Activated T-cell treated with anti-CD3 and anti-CD28 coated beads for 4 hours (primary cell): ENCODE measurements around the gene COX11.
A peak's percentile ranks its signal among the peaks of the same experiment; 100 is the strongest.

Experiments used
- DNase-seq: peaks from one replicate; pipeline ENCODE4 v3.0.0-alpha.2; 2020

The COX11 gene

DNA sequence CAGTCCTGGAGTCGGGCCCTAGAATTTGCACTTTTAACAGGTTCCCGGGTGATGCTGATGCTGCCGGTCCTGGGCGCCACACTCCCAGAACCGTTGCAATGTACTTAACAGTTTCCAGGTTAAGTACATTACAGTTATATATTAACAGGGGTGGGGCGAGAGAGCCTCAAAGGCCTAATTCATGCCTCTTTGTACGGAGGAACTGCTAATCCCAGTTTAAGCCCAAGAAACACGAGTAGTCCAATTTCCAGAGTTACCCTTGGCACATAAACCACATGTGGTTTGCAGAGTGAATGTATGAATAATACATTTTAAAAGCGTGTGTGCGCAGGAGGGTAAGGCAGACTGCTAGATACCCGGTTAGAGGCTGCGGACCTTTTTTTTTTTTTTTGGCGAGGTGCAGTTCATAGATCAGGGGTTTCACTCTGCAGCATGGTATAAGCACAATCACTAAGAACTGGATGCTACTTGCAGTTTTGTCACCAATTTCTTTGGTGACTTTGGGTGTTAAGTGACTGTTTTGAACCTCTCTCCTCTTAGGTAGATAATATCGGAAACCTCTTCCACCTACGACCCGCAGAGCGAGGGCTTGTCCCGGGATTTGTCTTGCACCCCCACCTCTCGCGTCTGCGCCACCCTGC, 713 bp downstream of the COX11 start:
- peak; percentile 42 for DNase-seq

- no peak for DNase-seq
Measured at GRCh38 chr17:54956791-54957190, 11.7 kb downstream of the COX11 start.

- DNase-seq, result no peak
Measured at GRCh38 chr17:54951286-54951685, 17.2 kb downstream of the COX11 start.

DNA sequence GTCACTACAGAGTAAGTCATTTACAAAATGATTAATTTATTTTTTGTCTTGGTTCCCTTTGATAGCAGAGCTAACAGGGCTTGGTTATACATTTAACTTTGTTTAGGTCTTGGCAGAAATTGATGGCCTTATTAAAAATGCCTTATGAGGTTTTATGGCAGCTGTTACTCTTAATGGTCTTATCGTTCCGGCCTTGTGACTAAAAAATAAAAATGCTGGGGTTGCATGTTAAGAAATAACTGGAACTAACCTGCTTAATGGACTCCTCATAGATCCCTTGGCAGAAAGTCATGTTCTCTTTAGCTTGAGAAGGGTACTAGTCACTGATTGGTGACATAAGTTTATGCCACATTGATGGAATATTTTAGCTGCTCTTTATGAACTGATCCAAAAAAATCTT, 18.3 kb downstream of the COX11 start:
- DNase-seq, result no peak

- DNase-seq, result no peak
Measured at GRCh38 chr17:54948380-54948779, 20.1 kb downstream of the COX11 start.

DNA sequence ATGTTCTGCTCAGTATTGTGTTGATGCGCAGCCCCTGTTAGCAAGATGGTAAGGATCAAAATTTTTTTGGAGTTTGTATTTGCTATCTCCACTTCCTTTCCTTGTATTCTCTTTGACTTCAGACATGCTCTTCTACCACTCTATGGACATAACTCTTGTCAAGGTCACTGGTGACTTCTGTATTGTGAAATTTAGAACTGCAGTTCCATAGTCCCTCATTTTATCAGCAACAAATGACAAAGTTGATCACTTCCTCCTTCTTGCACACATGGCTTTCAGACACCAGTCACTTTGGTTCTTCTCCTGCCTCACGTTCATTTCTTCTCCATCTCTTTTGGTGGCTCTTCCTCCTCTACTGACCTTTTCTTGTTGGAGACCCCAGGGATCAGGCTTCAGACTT, 21.1 kb downstream of the COX11 start:
- DNase-seq, result no peak

DNA sequence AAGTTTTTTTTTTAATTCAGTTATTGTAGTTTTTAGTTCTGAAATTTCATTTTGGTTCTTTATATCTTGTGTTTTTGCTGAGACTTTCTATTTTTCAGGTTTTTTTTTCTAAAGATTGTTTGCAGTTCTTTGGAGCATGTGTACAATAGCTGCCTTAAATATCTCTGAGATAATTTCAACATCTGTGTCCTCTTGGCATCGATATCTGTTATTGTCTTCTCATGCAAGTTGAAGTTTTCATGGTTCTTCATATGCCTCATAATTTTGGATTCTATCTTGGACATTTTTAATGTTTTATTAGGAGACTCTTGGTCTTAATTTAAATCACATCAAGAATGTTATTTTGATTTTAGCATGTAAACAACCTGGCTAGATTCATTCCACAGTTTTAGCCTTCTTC, 22.8 kb downstream of the COX11 start:
- no peak for DNase-seq

DNA sequence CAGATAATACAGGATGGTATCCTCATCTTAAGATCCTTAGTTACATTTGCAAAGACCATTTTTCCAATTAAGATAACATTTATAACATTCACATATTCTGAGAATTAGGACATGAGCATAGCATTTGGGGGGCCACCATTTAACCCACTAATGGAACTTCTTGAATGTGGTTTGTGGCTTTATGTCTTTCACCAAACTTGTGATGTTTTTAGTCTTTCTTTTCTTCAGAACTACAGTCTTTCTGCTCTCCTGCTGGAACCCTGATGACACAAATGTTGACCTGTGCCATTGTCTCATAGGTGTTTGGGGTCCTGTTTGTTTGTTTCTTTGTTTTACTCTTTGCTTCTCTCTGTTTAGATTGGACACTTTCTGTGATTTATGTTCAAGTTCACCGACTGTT, 23.2 kb downstream of the COX11 start:
- DNase-seq, result no peak

DNA sequence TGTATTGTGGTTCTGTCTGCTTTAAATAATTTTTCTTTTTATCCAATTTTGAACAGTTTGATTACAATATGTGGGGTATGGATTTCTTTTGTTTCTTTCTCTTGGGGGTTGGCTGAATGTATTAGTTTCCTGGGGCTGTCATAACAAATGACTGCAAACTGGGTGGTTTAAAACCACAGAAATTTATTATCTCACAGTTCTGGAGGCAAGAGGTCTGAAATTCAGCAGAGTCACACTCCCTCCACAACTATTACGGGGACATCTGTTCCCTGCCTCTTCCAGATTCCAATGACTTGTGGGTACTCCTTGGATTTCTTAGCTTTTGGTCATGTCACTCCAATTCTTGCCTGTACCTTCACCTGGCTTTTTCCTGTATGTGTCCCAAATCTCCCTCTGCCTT, 23.7 kb downstream of the COX11 start:
- no peak for DNase-seq

- DNase-seq, result no peak
Measured at GRCh38 chr17:54941285-54941684, 27.2 kb downstream of the COX11 start.

- no peak for DNase-seq
Measured at GRCh38 chr17:54937426-54937825, 31.0 kb downstream of the COX11 start.

- DNase-seq, result no peak
Measured at GRCh38 chr17:54937018-54937417, 31.4 kb downstream of the COX11 start.

DNA sequence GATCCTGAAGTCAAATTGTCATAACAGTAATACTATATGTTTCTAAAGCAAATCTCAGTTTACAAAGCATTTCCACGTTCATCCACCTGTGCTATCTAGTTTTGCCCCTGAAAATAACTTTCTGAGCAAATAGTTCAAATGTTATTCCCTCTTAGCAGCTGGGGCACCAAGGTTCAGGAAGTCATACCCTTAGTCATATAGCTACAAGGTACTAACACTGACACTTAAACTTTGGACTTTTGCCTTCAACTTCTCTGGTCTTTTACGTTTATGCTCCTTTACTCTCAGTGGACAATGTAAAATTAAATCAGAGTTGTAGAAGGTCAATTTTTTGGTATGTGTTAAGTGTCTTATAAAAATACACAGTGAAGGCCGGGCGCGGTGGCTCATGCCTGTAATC, 33.0 kb downstream of the COX11 start:
- no peak for DNase-seq

DNA sequence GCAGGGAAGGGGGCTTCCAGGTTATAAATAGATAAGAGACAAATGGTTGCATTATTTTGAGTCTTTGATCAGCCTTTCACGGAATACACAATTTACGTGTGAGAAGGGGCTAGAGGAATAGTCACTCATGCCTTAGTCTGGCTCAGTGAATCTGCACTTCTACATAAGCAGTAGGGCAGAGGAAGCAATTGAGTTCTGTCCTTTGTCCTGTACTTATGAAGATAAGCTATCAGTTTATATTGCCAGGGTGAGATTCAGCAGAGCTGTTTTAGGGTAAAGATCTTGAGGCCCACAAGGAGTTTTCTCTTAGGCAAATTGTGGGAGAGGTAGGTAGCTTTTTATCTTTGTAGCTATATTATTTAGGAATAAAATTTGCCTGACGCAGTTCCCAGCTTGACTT, 34.5 kb downstream of the COX11 start:
- DNase-seq, result no peak

DNA sequence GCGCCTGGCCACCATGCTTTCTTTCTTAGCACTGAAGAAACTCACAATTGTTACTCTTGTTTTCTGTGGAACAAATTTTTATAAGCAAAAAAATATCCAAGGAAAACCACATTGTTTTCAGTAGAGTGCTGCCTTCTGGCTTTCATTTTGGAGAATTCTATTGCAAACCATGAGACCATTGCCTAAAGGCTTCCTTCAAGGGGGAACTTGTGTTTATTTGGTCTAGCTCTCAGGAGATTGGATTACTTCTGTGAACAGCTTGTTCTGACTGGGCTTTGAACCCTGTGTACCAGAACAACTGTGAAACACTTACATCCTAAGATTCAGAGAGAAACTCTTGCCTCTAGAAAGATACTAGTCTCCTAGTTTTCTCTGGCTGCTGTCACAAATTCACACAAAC, 35.7 kb downstream of the COX11 start:
- no peak for DNase-seq

- DNase-seq, result no peak
Measured at GRCh38 chr17:54927525-54927924, 40.9 kb downstream of the COX11 start.

DNA sequence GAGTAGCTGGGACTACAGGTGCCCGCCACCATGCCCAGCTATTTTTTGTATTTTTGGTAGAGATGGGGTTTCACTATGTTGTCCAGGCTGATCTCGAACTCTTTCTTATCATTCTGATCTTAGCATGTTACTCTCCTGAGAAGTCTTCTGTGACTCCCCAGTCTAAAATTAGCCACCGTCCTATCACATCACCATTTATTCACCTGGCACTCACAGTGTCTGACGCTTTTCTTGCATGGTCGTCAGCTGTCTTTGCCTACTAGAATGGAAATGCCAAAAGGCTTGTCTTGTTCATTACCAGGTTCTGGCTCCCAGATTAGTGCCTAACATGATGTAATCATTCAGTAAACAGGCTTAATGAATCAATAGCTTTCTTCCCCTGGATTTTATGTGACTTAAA, 44.0 kb downstream of the COX11 start:
- no peak for DNase-seq

DNA sequence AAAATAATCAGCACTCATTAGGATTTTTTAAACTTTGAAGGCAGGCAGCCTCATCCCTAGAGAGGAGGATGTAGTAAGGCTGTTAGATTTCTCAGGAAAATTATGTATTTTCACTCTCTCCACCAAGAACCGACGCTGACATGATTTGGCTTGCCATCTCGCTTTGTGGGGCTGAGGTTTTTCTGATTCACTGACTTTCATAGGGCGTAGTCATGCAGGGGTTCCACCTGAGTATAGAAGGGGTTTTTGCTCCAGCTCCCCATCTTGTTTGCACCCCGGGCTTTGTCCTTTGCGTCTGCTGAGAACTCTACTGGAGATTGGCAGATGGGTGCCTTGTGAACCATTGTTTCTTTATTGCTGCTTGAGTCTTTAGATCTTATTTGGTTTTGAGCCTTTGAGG, 47.6 kb downstream of the COX11 start:
- DNase-seq, result no peak

- DNase-seq, result no peak
Measured at GRCh38 chr17:54919425-54919824, 49.0 kb downstream of the COX11 start.

DNA sequence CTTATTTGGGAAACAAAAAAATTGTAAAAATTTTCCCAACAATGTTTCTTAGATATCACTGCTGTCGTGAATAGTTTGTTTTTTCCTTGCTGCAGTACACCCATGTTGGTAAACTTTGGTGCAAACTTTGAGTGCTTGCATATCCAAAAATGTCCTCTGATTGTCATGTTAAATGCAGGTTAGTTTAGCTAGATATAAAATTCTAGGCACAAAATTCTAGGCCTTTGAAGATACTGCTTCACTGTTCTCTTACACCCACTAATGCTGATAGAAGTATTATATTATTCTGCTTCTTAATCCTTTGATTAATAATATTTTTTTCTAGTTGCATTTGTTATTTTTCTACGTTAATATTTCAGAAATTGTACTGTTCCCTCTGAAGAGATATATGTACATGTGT, 51.7 kb downstream of the COX11 start:
- no peak for DNase-seq
